GM23338 (cell line): Measurements from ENCODE around the gene EIF4E3. TPM values are rescaled to one million over a fixed set of nuclear protein-coding genes. Genes with fewer than 3 reads are reported as not detected.
A peak's percentile ranks its signal among the peaks of the same experiment; 100 is the strongest.

Experiments
- ATAC-seq: fragments of 200-7000 bp; cut with Tn5 transposase; 3 replicates; pipeline ENCODE4 v1.9.1; 2020
- DNase-seq: peaks from one replicate; pipeline ENCODE4 v3.0.0-alpha.2; 2015; ENCODE audit warnings: low spot score
- H2AFZ ChIP-seq: fragments of 200-600 bp; sonication (generic); 2 replicates; pipeline ENCODE4 v1.8.0; 2016; ENCODE audit warnings: antibody characterized with exemption, mild to moderate bottlenecking, moderate library complexity
- H3F3A ChIP-seq: fragments of 200-600 bp; sonication (generic); replicated peaks from 2 replicates; pipeline ENCODE4 v1.8.0; 2017; ENCODE audit warnings: antibody characterized with exemption, mixed run types, low read depth
- H3K27ac ChIP-seq: fragments of 200-600 bp; sonication (generic); 2 replicates; pipeline ENCODE4 v1.6.1; 2016; ENCODE audit warnings: low read depth
- H3K27me3 ChIP-seq: fragments of 200-600 bp; sonication (generic); 2 replicates; pipeline ENCODE4 v1.8.0; 2016; ENCODE audit warnings: mild to moderate bottlenecking, mixed run types, moderate library complexity; ENCODE audit not compliant: insufficient read depth
- H3K36me3 ChIP-seq: fragments of 200-600 bp; sonication (generic); 2 replicates; pipeline ENCODE4 v1.8.0; 2016; ENCODE audit warnings: mild to moderate bottlenecking; ENCODE audit not compliant: insufficient read depth
- H3K4me1 ChIP-seq: fragments of 200-600 bp; sonication (generic); 2 replicates; pipeline ENCODE4 v1.8.0; 2016; ENCODE audit warnings: mild to moderate bottlenecking, moderate library complexity; ENCODE audit not compliant: insufficient read depth
- H3K4me2 ChIP-seq: fragments of 200-600 bp; sonication (generic); 2 replicates; pipeline ENCODE4 v1.7.1; 2017; ENCODE audit warnings: mixed run types
- H3K4me3 ChIP-seq: fragments of 200-600 bp; sonication (generic); 2 replicates; pipeline ENCODE4 v1.6.1; 2016; ENCODE audit warnings: mixed run types
- H3K79me2 ChIP-seq: fragments of 200-600 bp; sonication (generic); replicated peaks from 2 replicates; pipeline ENCODE4 v1.8.0; 2017; ENCODE audit warnings: mild to moderate bottlenecking; ENCODE audit not compliant: insufficient read depth
- H3K9me2 ChIP-seq: fragments of 200-600 bp; sonication (generic); 2 replicates; pipeline ENCODE4 v1.8.0; 2017; ENCODE audit not compliant: insufficient read depth
- H4K20me1 ChIP-seq: fragments of 200-600 bp; sonication (generic); replicated peaks from 2 replicates; pipeline ENCODE4 v1.8.0; 2017; ENCODE audit warnings: mild to moderate bottlenecking; ENCODE audit not compliant: insufficient read depth
- H3K27ac Mint-ChIP-seq: 2 replicates; pipeline ENCODE4 v1.8.0; 2020; ENCODE audit warnings: inconsistent platforms, mild to moderate bottlenecking, moderate library complexity, mixed read lengths
- H3K27me3 Mint-ChIP-seq: 3 replicates; pipeline ENCODE4 v1.8.0; 2022; ENCODE audit warnings: low read depth, mild to moderate bottlenecking, moderate library complexity, mixed read lengths, inconsistent platforms; ENCODE audit not compliant: insufficient read depth, poor library complexity
- H3K36me3 Mint-ChIP-seq: 3 replicates; pipeline ENCODE4 v1.8.0; 2021; ENCODE audit warnings: low read depth, mild to moderate bottlenecking, inconsistent platforms, moderate library complexity, mixed read lengths
- H3K4me1 Mint-ChIP-seq: 3 replicates; pipeline ENCODE4 v1.8.0; 2020; ENCODE audit warnings: mild to moderate bottlenecking, inconsistent platforms, mixed read lengths
- H3K4me3 Mint-ChIP-seq: 3 replicates; pipeline ENCODE4 v1.8.0; 2021; ENCODE audit warnings: moderate library complexity, mild to moderate bottlenecking, inconsistent platforms, mixed read lengths
- H3K9me3 Mint-ChIP-seq: 3 replicates; pipeline ENCODE4 v1.8.0; 2020; ENCODE audit warnings: moderate library complexity, mild to moderate bottlenecking, inconsistent platforms, mixed read lengths
- CREB1 ChIP-seq: fragments of 250-450 bp; sonication (Bioruptor Pico); IDR thresholded peaks from 2 replicates; pipeline ENCODE4 v1.5.0; 2020; ENCODE audit warnings: low read depth, mild to moderate bottlenecking, moderate library complexity
- EZH2phosphoT487 ChIP-seq: fragments of 200-600 bp; sonication (generic); IDR thresholded peaks from one replicate; pipeline ENCODE4 v1.8.1; 2018; ENCODE audit warnings: antibody characterized with exemption; ENCODE audit not compliant: unreplicated experiment
- NANOG ChIP-seq: IDR thresholded peaks from 2 replicates; pipeline ENCODE4 v1.6.1; 2016; ENCODE audit warnings: antibody characterized with exemption, borderline replicate concordance
- REST ChIP-seq: IDR thresholded peaks from one replicate; pipeline ENCODE4 v1.6.1; 2018; ENCODE audit warnings: antibody characterized with exemption; ENCODE audit not compliant: unreplicated experiment
- STAT1 ChIP-seq: IDR thresholded peaks from one replicate; pipeline ENCODE4 v1.6.1; 2016; ENCODE audit warnings: antibody characterized with exemption; ENCODE audit not compliant: unreplicated experiment
- ZNF462 ChIP-seq: fragments of 250-450 bp; sonication (Bioruptor Pico); IDR thresholded peaks from 2 replicates; pipeline ENCODE4 v1.5.0; 2020; ENCODE audit warnings: mild to moderate bottlenecking, moderate library complexity
- polyA plus RNA-seq: library from polyadenylated mRNA; unstranded; fragments of >200 nt; fragmentation: Nextera tagmentation; extraction: Ambion mirVana; gene quantifications from 2 replicates; pipeline ENCODE4 v1.2.1, GENCODE V29; 2016
- total RNA-seq: library from RNA; depleted of rRNA; stranded (reverse); fragments of >200 nt; shearing (Covaris generic); gene quantifications from 2 replicates; pipeline ENCODE4 v1.2.3, GENCODE V29; 2014

The EIF4E3 gene
- total and polyA plus RNA-seq, 2 experiments from 2014 or later = 6.0 to 9.7 TPM

GRCh38 chr3:71728632-71729342, 3.6 kb upstream of the EIF4E3 start:
- Histone ChIP-seq H3K27ac (peak overlapping the region; percentile 77), H3K4me1 (peaks cover 29% of the 10 kb centered on the region), H3K27me3 (peaks cover 20% of the 10 kb centered on the region), H3K79me2 (peaks cover 3% of the 10 kb centered on the region; the same call in 1 of the 2 replicates), H2AFZ (no peak overlapping the region), H3F3A (0 out of 2 replicates have a peak, but pooled peaks cover 10% of the 10 kb centered on the region), H3K36me3 (no peaks in the 10 kb centered on the region), H3K4me2 (peak overlapping the region; percentile 29; the same call in 1 of the 2 replicates), H3K4me3 (no peak overlapping the region; the same call in 1 of the 2 replicates), H3K9me2 (no peaks in the 10 kb centered on the region), H4K20me1 (peaks cover 2% of the 10 kb centered on the region; the same call in 1 of the 2 replicates)
- peak; percentile 96 for DNase-seq
- ATAC-seq = peak; percentile 24
- TF ChIP-seq CREB1 (CRISPR knock-in tag) = peak; percentile 55
- no peak for TF ChIP-seq STAT1
- no peak for TF ChIP-seq REST
- no peak for TF ChIP-seq NANOG
- no peak for TF ChIP-seq ZNF462
- no peak for TF ChIP-seq EZH2phosphoT487
- Mint-ChIP-seq H3K4me1 (peaks cover 46% of the 10 kb centered on the region), H3K4me3 (no peak overlapping the region), H3K27ac (no peak overlapping the region), H3K9me3 (no peaks in the 10 kb centered on the region; the same call in 2 of the 3 replicates), H3K27me3 (peaks cover 28% of the 10 kb centered on the region), H3K36me3 (no peaks in the 10 kb centered on the region; the same call in 2 of the 3 replicates)
